ENCODE results near the gene DBNL.

Gene DBNL

GRCh38 chr7:44109991-44110390 is 65.5 kb downstream of the DBNL start:
- no peak for DNase-seq (ENCODE audit: low read depth in 2 of 2)

- DNase-seq (ENCODE audit: low read depth in 2 of 2), result no peak
Observed at GRCh38 chr7:44110719-44111635, 66.5 kb downstream of the DBNL start.

Data from stimulated activated CD4-positive, alpha-beta T cell treated with anti-CD3 and anti-CD28 coated beads, Interleukin-1b, Interleukin-23, amount 100 ng/mL, for 1 hour (primary cell).